HepG2 (cell line): ENCODE data around the gene FBXL7. TPM values are rescaled to one million over a fixed set of nuclear protein-coding genes. Genes with fewer than 3 reads are reported as not detected.

Experiments used
- ATAC-seq: fragments of 200-7000 bp; cut with Tn5 transposase; 3 replicates; pipeline ENCODE4 v1.9.1; 2020; ENCODE audit warnings: mild to moderate bottlenecking, moderate library complexity
- BruUV-seq: library from RNA; stranded (reverse); fragments of 400-500 nt; replicated peaks from 2 replicates; lab custom pipeline; 2021; lab: Mats Ljungman, UMichigan
- CTCF ChIA-PET: fragments of 300-600 bp; formaldehyde crosslinking; extraction: SDS; loops from one replicate; lab custom pipeline; 2021; ENCODE audit warnings: low total read pairs, inconsistent platforms, low intra/inter-chr PET ratio; lab: Yijun Ruan, JAX
- POLR2A ChIA-PET: fragments of 350-600 bp; sonication (Branson Sonifier 250); formaldehyde crosslinking; loops from one replicate; lab custom pipeline; 2020; ENCODE audit warnings: antibody characterized with exemption, inconsistent platforms; lab: Yijun Ruan, JAX
- DNase-seq: peaks from one replicate; pipeline ENCODE4 v3.0.0-alpha.2; 2015; ENCODE audit warnings: low spot score
- FAIRE-seq: peaks from 3 replicates; lab custom pipeline; 2011; peaks lifted over from hg19 to GRCh38; lab: Jason Lieb, UNC
- H2AFZ ChIP-seq: one replicate; pipeline ENCODE4 v1.6.1; 2011; ENCODE audit warnings: low read length, inconsistent platforms
- H3K27ac ChIP-seq: fragments of 300-600 bp; 3 replicates; pipeline ENCODE4 v1.8.0; 2011; ENCODE audit warnings: mixed run types, mild to moderate bottlenecking, mixed read lengths, low read length, inconsistent platforms; ENCODE audit not compliant: insufficient read depth; ENCODE audit errors: extremely low read length
- H3K27me3 ChIP-seq, 2 experiments: fragments of 200-600 bp in 1 of 2; 2 replicates in 1 of 2; 3 replicates in 1 of 2; pipeline versions ENCODE4 v1.6.0 to v1.8.0; 2011; ENCODE audit warnings: low read length in 2 of 2, mild to moderate bottlenecking in 2 of 2, moderate library complexity in 2 of 2, inconsistent platforms in 1 of 2; ENCODE audit not compliant: insufficient read depth in 2 of 2, control insufficient read depth in 1 of 2
- H3K36me3 ChIP-seq, 2 experiments: fragments of 200-600 bp in 1 of 2; replicated peaks in 1 of 2; 2 replicates in 1 of 2; 3 replicates in 1 of 2; pipeline versions ENCODE4 v1.5.1 to v1.8.0; 2011; ENCODE audit warnings: low read length in 2 of 2, inconsistent platforms in 1 of 2; ENCODE audit not compliant: insufficient read depth in 2 of 2, control insufficient read depth in 1 of 2
- H3K4me1 ChIP-seq: 2 replicates; pipeline ENCODE4 v1.5.1; 2012; ENCODE audit warnings: low read length, inconsistent platforms; ENCODE audit not compliant: insufficient read depth
- H3K4me2 ChIP-seq: 2 replicates; pipeline ENCODE4 v1.6.0; 2011; ENCODE audit warnings: low read depth, low read length, inconsistent platforms
- H3K4me3 ChIP-seq, 3 experiments: fragments of 200-600 bp in 1 of 3; sonication (generic), shearing (Covaris generic) in 1 of 3; replicated peaks in 1 of 3; 2 replicates each; pipeline ENCODE4 v1.5.1; 2011 to 2016; ENCODE audit warnings: low read length in 3 of 3, inconsistent platforms in 2 of 3, low read depth in 2 of 3, mild to moderate bottlenecking in 2 of 3, control low read depth in 1 of 3, mixed read lengths in 1 of 3; ENCODE audit not compliant: insufficient read depth in 1 of 3
- H3K79me2 ChIP-seq: one replicate; pipeline ENCODE4 v1.6.1; 2011; ENCODE audit warnings: low read length, inconsistent platforms; ENCODE audit not compliant: insufficient read depth
- H3K9ac ChIP-seq: 2 replicates; pipeline ENCODE4 v1.6.0; 2011; ENCODE audit warnings: mild to moderate bottlenecking, low read depth, low read length, inconsistent platforms; ENCODE audit not compliant: insufficient read depth
- H3K9me3 ChIP-seq: 2 replicates; pipeline ENCODE4 v1.5.1; 2012; ENCODE audit warnings: mild to moderate bottlenecking, low read length
- H4K20me1 ChIP-seq: 2 replicates; pipeline ENCODE4 v1.6.0; 2011; ENCODE audit warnings: inconsistent platforms, mild to moderate bottlenecking, low read length, moderate library complexity; ENCODE audit not compliant: insufficient read depth
- HCFC1 ChIP-seq: fragments of 150-350 bp; IDR thresholded peaks from 2 replicates; pipeline ENCODE4 v1.6.1; 2014; ENCODE audit warnings: low read depth, low read length
- TRAFD1 ChIP-seq: sonication (generic); formaldehyde crosslinking; IDR thresholded peaks from 2 replicates; pipeline ENCODE4 v1.5.1; 2020; ENCODE audit warnings: missing genetic modification reagents, mild to moderate bottlenecking, borderline replicate concordance
- ZBTB4 ChIP-seq: sonication (generic); formaldehyde crosslinking; IDR thresholded peaks from 2 replicates; pipeline ENCODE4 v1.4.0; 2020; ENCODE audit warnings: missing genetic modification reagents, mild to moderate bottlenecking, borderline replicate concordance
- ZBTB42 ChIP-seq: sonication (generic); formaldehyde crosslinking; IDR thresholded peaks from 2 replicates; pipeline ENCODE4 v1.5.0; 2020; ENCODE audit warnings: mild to moderate bottlenecking, missing genetic modification reagents
- ZNF256 ChIP-seq: sonication (generic); formaldehyde crosslinking; conservative IDR thresholded peaks from 2 replicates; pipeline ENCODE4 v1.4.0; 2020; ENCODE audit warnings: missing genetic modification reagents
- ZNF430 ChIP-seq: sonication (generic); formaldehyde crosslinking; IDR thresholded peaks from 2 replicates; pipeline ENCODE4 v1.9.0; 2021; ENCODE audit warnings: mild to moderate bottlenecking, missing genetic modification reagents
- ZNF605 ChIP-seq: sonication (generic); formaldehyde crosslinking; IDR thresholded peaks from 2 replicates; pipeline ENCODE4 v1.8.0; 2022; ENCODE audit warnings: mild to moderate bottlenecking, missing genetic modification reagents
- WGBS: methylation state at CpG from one replicate; pipeline ENCODE4 v1.1.6; 2017; ENCODE audit warnings: low lambda C conversion rate; 5-methylcytosine and 5-hydroxymethylcytosine counted together
- in situ Hi-C: cut with HindIII; loops from 2 replicates; pipeline ENCODE4 v1.10.0; 2017; ENCODE audit warnings: low pct_unique_long_range_greater_than_20kb; ENCODE audit not compliant: extremely low pct_ligation_motif_present
- intact Hi-C: fragments of 100-400 bp; cut with micrococcal nuclease; formaldehyde crosslinking; loops from one replicate; pipeline ENCODE4 v1.10.0; 2022; ENCODE audit not compliant: unreplicated experiment
- polyA plus RNA-seq, 8 experiments: library from polyadenylated mRNA; depleted of rRNA in 3 of 8; stranded (reverse) in 7 of 8; unstranded in 1 of 8; fragments of >200 nt; fragmentation: Illumina TruSeq in 4 of 8; extraction: Trizol in 4 of 8; gene quantifications; 2 replicates each; pipeline versions ENCODE4 v1.2.1 to v1.2.3, GENCODE V29; 2011 to 2016; ENCODE audit warnings: low read depth in 4 of 8, missing spikeins in 1 of 8, mixed read lengths in 1 of 8; ENCODE audit not compliant: insufficient read depth in 1 of 8
- total RNA-seq, 5 experiments: library from RNA; depleted of rRNA; stranded (reverse); fragments of >200 nt; fragmentation: Illumina TruSeq; extraction: Trizol; gene quantifications; 2 replicates each; pipeline ENCODE4 v1.2.3, GENCODE V29; 2016; ENCODE audit warnings: low read depth in 1 of 5
- TF ChIP-seq, protein P1 (sequence below): sonication (generic); formaldehyde crosslinking; IDR thresholded peaks from 2 replicates; pipeline ENCODE4 v1.5.0; 2020; ENCODE audit warnings: mild to moderate bottlenecking, missing genetic modification reagents

FBXL7 gene
- total and polyA plus RNA-seq, 2 of the 13 experiments (the other 11 are each of a cell fraction or from before 2014, with no cell fraction given): 0.07 TPM; not detected in 1

- TF ChIP-seq ZNF256 (CRISPR knock-in tag): no peak
Observed at GRCh38 chr5:15946026-15946425, 446.0 kb downstream of the FBXL7 start (continued).

DNA sequence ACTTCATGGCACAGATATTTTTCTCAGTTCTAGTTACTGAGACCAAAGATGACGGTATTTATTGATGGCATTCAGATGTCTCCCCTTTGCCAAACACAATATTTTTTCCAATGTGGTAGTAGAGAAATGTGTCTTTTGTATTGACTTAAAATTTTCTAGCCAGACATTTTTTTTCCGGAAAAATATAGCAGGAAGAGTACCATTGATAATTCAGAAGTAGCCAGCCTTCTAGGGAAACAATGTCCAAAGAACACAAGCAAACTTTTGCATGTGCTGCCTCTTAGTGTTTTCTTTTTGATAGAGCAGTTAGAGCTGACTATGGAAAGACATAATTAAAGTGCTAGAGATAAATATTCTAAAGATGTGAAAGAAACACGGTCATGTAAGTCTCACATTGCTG is 448.2 kb downstream of the FBXL7 start:
- Histone ChIP-seq H3K4me1 (no peaks in the 10 kb centered on the region), H3K9ac (no peak overlapping the region), H3K9me3 (no peaks in the 10 kb centered on the region), H3K27ac (no peak overlapping the region), H2AFZ (no peak overlapping the region), H3K4me3 (no peak overlapping the region), H3K4me2 (no peak overlapping the region), H3K27me3 (no peaks in the 10 kb centered on the region), H3K79me2 (no peaks in the 10 kb centered on the region), H3K36me3 (no peaks in the 10 kb centered on the region), H4K20me1 (no peaks in the 10 kb centered on the region)
- DNase-seq (no peak), ATAC-seq (no peak), FAIRE-seq (no peak)
- ChIA-PET CTCF (no interaction called here), POLR2A (no interaction called here)
- TF ChIP-seq, protein P1, sequence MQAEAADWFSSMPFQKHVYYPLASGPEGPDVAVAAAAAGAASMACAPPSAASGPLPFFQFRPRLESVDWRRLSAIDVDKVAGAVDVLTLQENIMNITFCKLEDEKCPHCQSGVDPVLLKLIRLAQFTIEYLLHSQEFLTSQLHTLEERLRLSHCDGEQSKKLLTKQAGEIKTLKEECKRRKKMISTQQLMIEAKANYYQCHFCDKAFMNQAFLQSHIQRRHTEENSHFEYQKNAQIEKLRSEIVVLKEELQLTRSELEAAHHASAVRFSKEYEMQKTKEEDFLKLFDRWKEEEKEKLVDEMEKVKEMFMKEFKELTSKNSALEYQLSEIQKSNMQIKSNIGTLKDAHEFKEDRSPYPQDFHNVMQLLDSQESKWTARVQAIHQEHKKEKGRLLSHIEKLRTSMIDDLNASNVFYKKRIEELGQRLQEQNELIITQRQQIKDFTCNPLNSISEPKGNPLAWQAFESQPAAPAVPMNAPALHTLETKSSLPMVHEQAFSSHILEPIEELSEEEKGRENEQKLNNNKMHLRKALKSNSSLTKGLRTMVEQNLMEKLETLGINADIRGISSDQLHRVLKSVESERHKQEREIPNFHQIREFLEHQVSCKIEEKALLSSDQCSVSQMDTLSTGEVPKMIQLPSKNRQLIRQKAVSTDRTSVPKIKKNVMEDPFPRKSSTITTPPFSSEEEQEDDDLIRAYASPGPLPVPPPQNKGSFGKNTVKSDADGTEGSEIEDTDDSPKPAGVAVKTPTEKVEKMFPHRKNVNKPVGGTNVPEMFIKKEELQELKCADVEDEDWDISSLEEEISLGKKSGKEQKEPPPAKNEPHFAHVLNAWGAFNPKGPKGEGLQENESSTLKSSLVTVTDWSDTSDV: no peak
- TF ChIP-seq ZNF605 (CRISPR knock-in tag) (no peak), TRAFD1 (CRISPR knock-in tag) (no peak), ZBTB4 (CRISPR knock-in tag) (no peak), ZBTB42 (no peak), HCFC1 (no peak), ZNF430 (CRISPR knock-in tag) (no peak)
- intact Hi-C loops (no loop called here), in situ Hi-C loops (no loop called here)
- 4% methylated on average over 3 of the region's 3 CpGs for WGBS
- BruUV-seq: no TSS peak
